Stimulated activated CD4-positive, alpha-beta T cell treated with anti-CD3 and anti-CD28 coated beads, Interleukin-1b, Interleukin-23, amount 100 ng/mL, for 1 hour (primary cell): Measurements from ENCODE around the gene POLE.

ENCODE experiments used
- DNase-seq, 2 donors: peaks; one replicate each; pipeline ENCODE4 v3.0.0-alpha.2; 2020; ENCODE audit warnings: low read depth in 2 of 2

Gene POLE

GRCh38 chr12:132675757-132676432, 11.2 kb downstream of the POLE start:
- no peak for DNase-seq

GRCh38 chr12:132674561-132674960, 12.6 kb downstream of the POLE start:
- DNase-seq = no peak

GRCh38 chr12:132673288-132674179, 13.6 kb downstream of the POLE start:
- no peak for DNase-seq

- no peak for DNase-seq
Measured at GRCh38 chr12:132672678-132673077, 14.5 kb downstream of the POLE start.

- DNase-seq = no peak
Measured at GRCh38 chr12:132672116-132672515, 15.0 kb downstream of the POLE start.

- no peak for DNase-seq
Measured at GRCh38 chr12:132669166-132669879, 17.8 kb downstream of the POLE start.

- no peak for DNase-seq
Measured at GRCh38 chr12:132668191-132669088, 18.7 kb downstream of the POLE start.

- DNase-seq = no peak
Measured at GRCh38 chr12:132665794-132666193, 21.3 kb downstream of the POLE start.

GRCh38 chr12:132665149-132665491, 22.0 kb downstream of the POLE start:
- DNase-seq = no peak

GRCh38 chr12:132664206-132665148, 22.7 kb downstream of the POLE start:
- DNase-seq = no peak

- DNase-seq = no peak
Measured at GRCh38 chr12:132662901-132663755, 24.0 kb downstream of the POLE start.

GRCh38 chr12:132661972-132662371, 25.2 kb downstream of the POLE start:
- no peak for DNase-seq

GRCh38 chr12:132660996-132661395, 26.1 kb downstream of the POLE start:
- DNase-seq = no peak

- DNase-seq = no peak
Measured at GRCh38 chr12:132660052-132660451, 27.1 kb downstream of the POLE start.

- DNase-seq = no peak
Measured at GRCh38 chr12:132659146-132659545, 28.0 kb downstream of the POLE start.

GRCh38 chr12:132658149-132658894, 28.8 kb downstream of the POLE start:
- no peak for DNase-seq

- DNase-seq = no peak
Measured at GRCh38 chr12:132657004-132657727, 30.0 kb downstream of the POLE start.
